Muscle layer of colon (tissue), 2 donors: ENCODE measurements around the gene ITPR3.

ENCODE experiments used
- H3K27ac ChIP-seq: one replicate; pipeline ENCODE4 v1.7.0; 2013; ENCODE audit warnings: low read depth, mild to moderate bottlenecking, low read length, moderate library complexity
- H3K27me3 ChIP-seq, 2 donors: one replicate each; pipeline ENCODE4 v1.7.0; 2013; ENCODE audit warnings: low read length in 2 of 2, mild to moderate bottlenecking in 2 of 2; ENCODE audit not compliant: insufficient read depth in 2 of 2, control insufficient read depth in 1 of 2
- H3K36me3 ChIP-seq: one replicate; pipeline ENCODE4 v1.7.0; 2013; ENCODE audit warnings: mild to moderate bottlenecking, low read length; ENCODE audit not compliant: insufficient read depth
- H3K4me1 ChIP-seq: one replicate; pipeline ENCODE4 v1.7.0; 2013; ENCODE audit warnings: mild to moderate bottlenecking, low read length; ENCODE audit not compliant: insufficient read depth
- H3K4me3 ChIP-seq, 2 donors: one replicate each; pipeline ENCODE4 v1.7.0; 2013; ENCODE audit warnings: low read length in 2 of 2, low read depth in 1 of 2, mild to moderate bottlenecking in 1 of 2, moderate library complexity in 1 of 2
- H3K9ac ChIP-seq: one replicate; pipeline ENCODE4 v1.7.0; 2013; ENCODE audit warnings: low read length
- H3K9me3 ChIP-seq: one replicate; pipeline ENCODE4 v1.7.0; 2013; ENCODE audit warnings: mild to moderate bottlenecking, low read length
- donor health status: abdominal sarcoma.
- donor health status: Adenocarcinoma of cecum.

Gene ITPR3

DNA sequence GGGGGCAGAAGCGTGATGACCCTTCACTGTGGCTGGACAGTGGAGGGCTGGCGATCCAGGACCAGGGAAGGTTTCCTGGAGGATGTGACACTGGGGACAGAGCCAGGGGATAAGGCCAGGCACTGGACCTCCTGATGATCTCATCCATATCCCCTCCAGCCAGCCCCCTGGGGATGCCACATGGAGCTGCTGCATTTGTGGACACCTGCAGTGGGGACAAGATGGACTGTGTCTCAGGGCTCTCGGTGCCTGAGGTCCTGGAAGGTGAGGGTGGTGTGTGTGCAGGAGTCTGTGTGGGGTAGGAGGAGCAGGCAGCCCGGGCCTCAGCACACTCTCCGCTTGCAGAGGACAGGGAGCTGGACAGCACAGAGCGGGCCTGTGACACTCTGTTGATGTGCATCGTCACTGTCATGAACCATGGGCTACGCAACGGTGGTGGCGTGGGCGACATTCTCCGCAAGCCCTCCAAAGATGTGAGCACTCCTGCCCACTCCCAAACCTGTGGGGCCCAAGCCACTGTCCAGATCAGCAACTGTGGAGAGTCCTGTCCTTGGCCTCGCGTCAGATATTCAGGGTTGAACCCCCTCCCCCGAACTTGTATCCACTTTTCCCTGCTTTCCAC lies 70.4 kb downstream of the ITPR3 start:
- Histone ChIP-seq H3K4me1 (peaks cover 16% of the 10 kb centered on the region), H3K27me3 (no peaks in the 10 kb centered on the region), H3K4me3 (no peak overlapping the region), H3K27ac (no peak overlapping the region), H3K9ac (no peak overlapping the region), H3K36me3 (peaks cover 17% of the 10 kb centered on the region), H3K9me3 (no peaks in the 10 kb centered on the region)

DNA sequence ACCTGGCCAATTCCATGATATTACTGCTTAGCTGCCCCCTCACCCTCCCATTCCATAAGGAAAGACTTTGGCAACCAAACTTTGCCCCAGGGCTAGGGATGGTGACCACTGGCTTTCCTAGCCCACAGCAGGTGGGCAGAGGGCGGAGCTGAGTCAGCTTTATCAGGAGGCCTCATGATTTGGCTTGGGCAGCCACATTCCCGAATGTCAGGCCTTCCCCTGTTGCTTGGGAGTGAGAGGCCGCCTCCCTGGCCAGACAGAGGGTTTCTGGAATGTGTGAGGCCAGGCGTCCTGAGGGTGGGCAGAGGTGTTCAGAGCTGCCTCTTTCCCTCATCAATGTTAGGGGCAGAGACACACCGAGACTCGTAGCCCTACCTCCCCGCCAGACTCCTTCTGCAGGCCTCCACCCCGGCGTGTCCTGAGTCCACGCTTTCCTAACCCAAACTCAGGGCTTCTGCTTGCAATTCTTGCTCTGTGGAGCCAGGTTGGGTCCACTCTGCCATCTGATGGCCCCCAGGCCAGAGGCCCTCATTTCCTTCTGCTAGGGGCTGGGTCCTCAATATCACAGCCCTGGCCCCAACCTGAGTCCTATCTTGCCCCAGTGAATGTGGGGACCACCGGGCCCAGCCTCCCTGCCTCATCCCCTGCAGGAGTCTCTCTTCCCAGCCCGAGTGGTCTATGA lies 71.1 kb downstream of the ITPR3 start:
- Histone ChIP-seq H3K27me3 (no peaks in the 10 kb centered on the region), H3K9me3 (no peaks in the 10 kb centered on the region), H3K4me3 (no peak overlapping the region), H3K27ac (no peak overlapping the region), H3K9ac (no peak overlapping the region), H3K36me3 (peaks cover 17% of the 10 kb centered on the region), H3K4me1 (peaks cover 22% of the 10 kb centered on the region)

DNA sequence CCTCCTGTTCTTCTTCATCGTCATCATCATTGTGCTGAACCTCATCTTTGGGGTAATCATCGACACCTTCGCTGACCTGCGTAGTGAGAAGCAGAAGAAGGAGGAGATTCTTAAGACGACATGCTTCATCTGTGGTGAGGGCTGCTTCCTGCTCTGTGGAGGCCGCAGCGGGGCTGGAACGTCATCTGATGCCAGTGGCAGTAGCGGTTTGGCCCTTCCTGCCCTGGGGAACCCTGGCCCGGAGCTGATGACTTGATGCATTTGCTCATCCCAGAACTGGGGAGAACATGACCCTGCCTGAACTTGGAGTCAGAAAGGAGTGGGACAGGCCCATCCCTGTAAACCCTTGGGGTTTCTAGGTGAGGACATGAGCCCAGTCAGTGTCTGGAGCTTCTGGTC lies 71.6 kb downstream of the ITPR3 start:
- Histone ChIP-seq H3K27ac (no peak overlapping the region), H3K9me3 (no peaks in the 10 kb centered on the region), H3K4me3 (no peak overlapping the region), H3K36me3 (peaks cover 17% of the 10 kb centered on the region), H3K9ac (no peak overlapping the region), H3K4me1 (peaks cover 24% of the 10 kb centered on the region), H3K27me3 (no peaks in the 10 kb centered on the region)

DNA sequence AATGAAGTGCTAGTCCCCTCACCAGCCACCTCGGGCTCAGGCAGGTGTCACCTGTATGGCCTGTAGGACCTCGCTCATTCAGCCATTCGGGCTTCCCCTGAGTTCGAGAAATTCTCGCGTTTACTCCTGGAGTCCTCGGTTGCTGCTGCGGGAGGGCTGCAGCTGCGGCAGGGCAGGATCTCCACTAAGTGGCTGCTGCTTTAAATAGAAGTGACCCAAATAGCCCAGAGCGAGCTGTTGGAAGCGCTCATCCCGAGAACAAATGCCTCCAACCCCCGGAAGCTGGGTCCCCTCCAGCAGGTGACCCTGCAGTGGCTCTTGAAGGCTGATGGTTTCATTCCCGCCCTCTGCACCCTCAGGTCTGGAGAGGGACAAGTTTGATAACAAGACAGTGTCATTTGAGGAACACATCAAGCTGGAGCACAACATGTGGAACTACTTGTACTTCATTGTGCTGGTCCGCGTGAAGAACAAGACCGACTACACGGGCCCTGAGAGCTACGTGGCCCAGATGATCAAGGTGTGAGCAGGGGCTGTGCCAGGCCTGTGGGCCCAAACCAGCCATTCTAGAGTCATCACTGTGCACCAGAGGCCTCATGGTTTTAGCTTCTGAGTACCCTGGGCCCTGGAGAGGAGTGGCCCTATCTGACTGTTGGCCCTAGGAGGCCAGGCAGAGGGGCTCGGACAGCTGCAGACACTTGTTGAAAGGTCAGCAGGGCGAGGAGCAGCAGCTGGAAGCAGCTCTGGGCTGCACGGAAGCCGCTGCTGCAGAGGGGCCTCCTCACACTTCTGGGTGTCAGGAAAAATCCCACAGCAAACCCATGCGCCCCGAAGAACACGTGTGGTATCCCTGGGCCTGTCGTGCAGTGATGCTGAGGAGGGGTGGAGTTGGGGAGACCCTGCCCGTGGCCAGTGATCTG lies 72.3 kb downstream of the ITPR3 start:
- H3K4me3 ChIP-seq: no peak overlapping the region
- no peak overlapping the region for H3K9ac ChIP-seq
- H3K9me3 ChIP-seq: no peaks in the 10 kb centered on the region
- no peak overlapping the region for H3K27ac ChIP-seq
- H3K27me3 ChIP-seq: no peaks in the 10 kb centered on the region
- H3K4me1 ChIP-seq: peaks cover 24% of the 10 kb centered on the region
- H3K36me3 ChIP-seq: peaks cover 17% of the 10 kb centered on the region

DNA sequence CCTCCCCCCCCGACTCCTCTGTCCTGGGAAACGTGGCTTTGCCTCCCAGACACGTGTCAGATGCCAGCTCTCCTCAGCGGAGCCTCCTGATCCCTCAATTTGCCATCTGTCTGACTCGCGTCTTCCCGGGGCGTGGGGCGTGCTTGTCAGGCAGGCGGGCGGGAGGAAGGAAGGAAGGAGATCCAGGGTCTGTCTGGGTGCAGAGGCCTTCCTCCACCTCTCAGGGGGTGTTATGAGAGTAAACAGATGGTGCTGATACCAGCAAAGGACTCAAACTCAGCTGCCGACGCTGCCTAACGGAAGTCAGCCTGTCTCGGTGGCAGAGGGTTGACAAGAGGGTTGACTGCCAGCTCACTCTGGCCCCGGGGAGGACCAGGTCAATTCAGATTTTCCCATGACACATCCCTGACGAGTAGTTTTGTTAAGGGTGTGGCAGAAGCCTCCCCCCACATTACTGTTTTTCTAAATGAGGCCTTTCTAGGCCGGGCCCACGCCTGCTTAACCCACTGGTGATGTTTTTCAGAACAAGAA lies 73.3 kb downstream of the ITPR3 start:
- Histone ChIP-seq H3K27me3 (no peaks in the 10 kb centered on the region), H3K4me1 (peaks cover 24% of the 10 kb centered on the region), H3K9me3 (no peaks in the 10 kb centered on the region), H3K27ac (no peak overlapping the region), H3K36me3 (peaks cover 17% of the 10 kb centered on the region), H3K4me3 (no peak overlapping the region), H3K9ac (no peak overlapping the region)

DNA sequence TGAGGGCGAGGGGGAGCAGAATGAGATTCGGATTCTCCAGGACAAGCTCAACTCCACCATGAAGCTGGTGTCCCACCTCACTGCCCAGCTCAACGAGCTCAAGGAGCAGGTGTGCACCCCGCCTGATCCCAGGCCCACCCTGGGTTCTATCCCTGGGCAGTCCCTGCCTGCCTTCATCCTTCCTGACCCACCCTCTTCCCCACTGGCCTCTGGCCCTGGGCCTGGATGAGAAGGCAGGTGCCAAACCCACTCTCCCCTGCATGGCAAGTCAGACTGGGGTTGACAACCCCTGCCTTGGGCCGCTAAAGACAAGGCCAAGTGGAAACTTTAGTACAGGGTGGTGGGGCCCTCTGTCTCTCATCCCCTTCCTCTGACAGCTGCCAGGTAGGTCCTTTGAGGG lies 73.9 kb downstream of the ITPR3 start:
- Histone ChIP-seq H3K36me3 (peaks cover 17% of the 10 kb centered on the region), H3K27ac (no peak overlapping the region), H3K4me1 (peaks cover 24% of the 10 kb centered on the region)

DNA sequence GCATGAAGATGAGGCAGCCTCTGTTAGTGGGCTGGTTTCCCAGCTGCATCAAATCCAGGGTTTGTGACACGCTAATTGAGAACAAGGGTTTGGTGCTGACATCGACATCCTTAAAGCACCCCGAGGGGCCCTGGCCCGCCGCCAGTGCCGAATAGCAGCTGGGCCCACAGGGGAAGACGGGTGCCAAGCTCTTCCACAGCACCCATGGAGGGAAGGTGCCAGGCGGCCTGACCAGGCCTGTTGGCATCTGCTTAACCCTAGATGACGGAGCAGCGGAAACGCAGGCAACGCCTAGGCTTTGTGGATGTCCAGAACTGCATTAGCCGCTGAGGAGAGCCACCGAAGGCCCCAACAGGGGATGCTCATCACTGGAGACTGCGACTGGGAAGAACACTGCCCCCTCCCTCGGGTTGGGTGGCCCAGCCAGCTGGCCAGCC lies 74.3 kb downstream of the ITPR3 start:
- no peak overlapping the region for H3K9ac ChIP-seq
- H3K4me1 ChIP-seq: peaks cover 24% of the 10 kb centered on the region
- H3K27ac ChIP-seq: no peak overlapping the region
- no peaks in the 10 kb centered on the region for H3K27me3 ChIP-seq
- no peak overlapping the region for H3K4me3 ChIP-seq
- no peaks in the 10 kb centered on the region for H3K9me3 ChIP-seq
- peaks cover 17% of the 10 kb centered on the region for H3K36me3 ChIP-seq

More for the DNA sequence above, 73.9 kb downstream of the ITPR3 start:
- Histone ChIP-seq H3K9me3 (no peaks in the 10 kb centered on the region), H3K27me3 (no peaks in the 10 kb centered on the region), H3K4me3 (no peak overlapping the region), H3K9ac (no peak overlapping the region)

DNA sequence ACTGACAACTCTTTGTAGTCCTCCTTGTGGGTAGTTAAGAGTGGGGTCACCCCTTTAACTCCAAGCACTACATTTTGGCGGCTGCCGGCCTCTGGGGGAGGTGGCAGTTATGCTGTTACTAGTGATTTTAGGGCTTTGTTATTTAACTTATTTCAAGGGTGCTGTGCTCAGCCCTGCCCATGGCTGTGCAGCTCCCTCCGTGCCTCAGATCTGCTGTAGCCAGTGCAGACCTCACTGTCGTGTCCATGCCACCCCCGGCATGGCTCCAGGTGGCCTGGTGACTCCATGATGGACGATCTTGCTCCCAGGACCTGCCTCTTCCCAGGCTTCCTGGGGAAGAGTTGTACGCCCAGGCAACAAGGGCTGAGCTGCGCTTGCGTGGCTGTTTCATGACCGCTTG lies 75.0 kb downstream of the ITPR3 start:
- peaks cover 17% of the 10 kb centered on the region for H3K36me3 ChIP-seq
- no peak overlapping the region for H3K9ac ChIP-seq
- no peak overlapping the region for H3K27ac ChIP-seq
- H3K9me3 ChIP-seq: no peaks in the 10 kb centered on the region
- peaks cover 24% of the 10 kb centered on the region for H3K4me1 ChIP-seq
- H3K4me3 ChIP-seq: no peak overlapping the region
- no peaks in the 10 kb centered on the region for H3K27me3 ChIP-seq

DNA sequence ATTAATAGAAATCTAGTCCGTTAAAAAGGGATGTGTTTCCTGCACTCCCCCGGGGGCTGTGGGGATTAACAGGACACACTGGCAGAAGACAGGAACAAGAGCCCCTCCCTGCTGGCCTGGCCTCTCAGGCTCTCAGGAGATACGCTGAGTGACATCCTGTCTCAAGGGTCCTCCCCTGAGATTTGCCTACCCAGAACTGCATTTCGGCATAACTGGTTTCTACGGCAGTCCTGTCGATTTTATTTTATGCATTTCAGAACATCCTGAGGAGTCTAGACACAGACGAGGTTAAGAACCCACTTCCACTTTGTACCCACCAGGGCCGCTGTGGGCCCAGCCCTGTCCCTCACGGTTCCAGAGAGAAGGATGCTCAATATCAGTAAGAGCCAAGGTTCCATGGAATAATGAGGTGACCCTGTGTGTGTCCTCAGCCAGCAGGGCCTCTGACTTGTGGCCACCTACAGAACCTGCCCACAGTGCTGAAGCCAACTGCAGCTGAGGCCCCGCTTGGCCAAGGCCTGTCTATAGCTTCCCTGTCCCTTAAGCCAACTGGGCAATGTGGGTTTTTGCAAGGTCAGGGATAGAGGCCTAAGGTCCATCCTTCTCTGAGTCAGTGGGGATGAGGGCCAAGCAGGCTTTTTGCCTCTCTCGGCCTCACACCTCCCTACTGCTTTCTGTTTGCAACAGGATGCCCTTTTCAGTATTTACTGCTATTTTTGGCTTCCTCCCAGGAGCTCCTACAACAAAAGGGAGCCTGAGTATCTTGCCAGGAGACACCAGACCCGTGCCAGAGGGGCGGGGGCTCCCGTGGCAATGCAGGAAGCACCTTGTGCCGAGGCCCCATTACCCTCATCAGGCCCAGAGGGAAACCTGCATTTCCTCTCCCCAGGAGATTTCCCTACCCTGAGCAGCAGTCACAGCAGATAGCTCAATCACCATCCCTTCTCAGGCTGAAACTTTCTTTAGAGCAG lies 75.7 kb downstream of the ITPR3 start:
- H3K27ac ChIP-seq: no peak overlapping the region
- H3K36me3 ChIP-seq: peaks cover 17% of the 10 kb centered on the region
- no peaks in the 10 kb centered on the region for H3K27me3 ChIP-seq
- peaks cover 24% of the 10 kb centered on the region for H3K4me1 ChIP-seq
- H3K9me3 ChIP-seq: no peaks in the 10 kb centered on the region
- H3K9ac ChIP-seq: no peak overlapping the region
- H3K4me3 ChIP-seq: no peak overlapping the region

DNA sequence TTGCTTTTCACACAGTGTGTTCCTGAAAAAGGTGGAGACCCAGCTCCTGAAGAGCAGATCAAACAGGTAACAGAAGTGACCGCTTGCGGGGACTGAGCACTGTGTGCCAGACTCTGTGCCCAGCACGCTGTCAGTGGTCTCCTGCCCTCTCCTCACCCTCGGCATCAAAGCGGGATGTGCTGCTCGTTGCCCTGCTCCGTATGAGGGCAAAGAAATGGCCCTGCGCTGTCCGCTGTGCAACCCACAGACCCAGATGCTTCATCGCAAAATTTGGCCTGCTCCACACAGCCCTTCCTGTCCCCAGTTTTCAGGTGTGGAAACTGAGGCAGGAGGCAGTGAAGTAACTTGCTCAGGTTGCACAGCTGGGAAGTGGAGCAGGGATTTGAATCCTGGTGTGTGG lies 76.7 kb downstream of the ITPR3 start:
- Histone ChIP-seq H3K9ac (no peak overlapping the region), H3K27me3 (no peaks in the 10 kb centered on the region), H3K4me1 (peaks cover 24% of the 10 kb centered on the region), H3K9me3 (no peaks in the 10 kb centered on the region), H3K36me3 (peaks cover 17% of the 10 kb centered on the region), H3K4me3 (no peak overlapping the region), H3K27ac (no peak overlapping the region)
